Pancreas (tissue), 10 donors: ENCODE results near the gene GADD45A. TPM values are rescaled to one million over a fixed set of nuclear protein-coding genes. Genes with fewer than 3 reads are reported as not detected.
"Not testable (repeated sequence)": the region's sequence is repeated elsewhere in the genome, so short reads cannot be mapped to it uniquely, and the experiment has no call there.

Experiments
- ATAC-seq, 4 donors: fragments of 200-7000 bp; cut with Tn5 transposase; one replicate each; pipeline versions ENCODE4 v1.8.0 to v1.9.1; 2020; ENCODE audit warnings: mild to moderate bottlenecking in 4 of 4, moderate library complexity in 4 of 4
- DNase-seq, 6 donors: peaks; one replicate each; pipeline ENCODE4 v3.0.0-alpha.2; 2020
- FAIRE-seq: peaks from 2 replicates; lab custom pipeline; 2012; peaks lifted over from hg19 to GRCh38; lab: Jason Lieb, UNC
- H3K27ac ChIP-seq, 4 donors: fragments of 200-600 bp; sonication (generic); 1 replicate in 3 of 4; 2 replicates in 1 of 4; pipeline versions ENCODE4 v1.5.0 to v1.8.0; 2020
- H3K27me3 ChIP-seq, 4 donors: fragments of 200-600 bp; one replicate each; pipeline ENCODE4 v1.8.0; 2021
- H3K36me3 ChIP-seq, 3 donors: fragments of 200-600 bp; sonication (generic) in 1 of 3; one replicate each; pipeline versions ENCODE4 v1.5.0 to v1.8.0; 2020 to 2021
- H3K4me1 ChIP-seq, 3 donors: fragments of 200-600 bp; one replicate each; pipeline ENCODE4 v1.8.0; 2021
- H3K4me3 ChIP-seq, 4 donors: fragments of 200-600 bp; sonication (generic) in 2 of 4; one replicate each; pipeline versions ENCODE4 v1.5.0 to v1.8.0; 2020 to 2021
- H3K9me3 ChIP-seq, 4 donors: fragments of 200-600 bp; one replicate each; pipeline ENCODE4 v1.8.0; 2021
- whole genome bisulfite sequencing, 2 donors: extraction: QIAGEN DNeasy Blood & Tissue Kit; methylation state at CpG; one replicate each; pipeline ENCODE4 v1.1.7; 2013; 5-methylcytosine and 5-hydroxymethylcytosine counted together
- intact Hi-C, 3 donors: fragments of 100-400 bp; cut with DNase I; formaldehyde crosslinking; loops; one replicate each; pipeline versions ENCODE4 v1.11.1 to v1.14.2; 2022
- polyA plus RNA-seq, 2 donors: library from polyadenylated mRNA; stranded (reverse); fragments of 200-250 nt; gene quantifications; one replicate each; pipeline ENCODE4 v1.2.3, GENCODE V29; 2013
- total RNA-seq, 6 donors: library from RNA; stranded (reverse); fragmentation: NEBNext Ultra II Directional in 4 of 6; extraction: Animal tissue kit (Norgen Biotek cat#: 25700) in 4 of 6; gene quantifications; one replicate each; pipeline versions ENCODE4 v1.2.1 to v1.2.4, GENCODE V29; 2021 to 2023
- TF ChIP-seq, protein P1 (sequence below), 4 donors: fragments of 200-600 bp; sonication (generic) in 3 of 4; IDR thresholded peaks; one replicate each; pipeline versions ENCODE4 v1.5.0 to v1.8.0; 2021; ENCODE audit warnings: antibody characterized with exemption in 4 of 4
- donor health status: healthy with polysubstance abuse.
- donor health status: DM: no; HTN: no; CAD: no; lungs with moderate emphysema.
- donor health status: DM: no; HTN: no; CAD: no.
- donor health status: control.
- donor health status: control.
- donor health status: Bipolar disorder and iron deficiency.
- donor health status: DM: yes; HTN: yes; CAD: no.
- donor health status: DM: no; HTN: no; CAD: no.
- donor health status: DM: no; HTN: no; CAD: no.
- donor health status: DM: yes; HTN: yes; CAD: no.

The GADD45A gene
- total and polyA plus RNA-seq, 8 donors, result 7.9 to 17.3 (median 13.3) TPM

DNA sequence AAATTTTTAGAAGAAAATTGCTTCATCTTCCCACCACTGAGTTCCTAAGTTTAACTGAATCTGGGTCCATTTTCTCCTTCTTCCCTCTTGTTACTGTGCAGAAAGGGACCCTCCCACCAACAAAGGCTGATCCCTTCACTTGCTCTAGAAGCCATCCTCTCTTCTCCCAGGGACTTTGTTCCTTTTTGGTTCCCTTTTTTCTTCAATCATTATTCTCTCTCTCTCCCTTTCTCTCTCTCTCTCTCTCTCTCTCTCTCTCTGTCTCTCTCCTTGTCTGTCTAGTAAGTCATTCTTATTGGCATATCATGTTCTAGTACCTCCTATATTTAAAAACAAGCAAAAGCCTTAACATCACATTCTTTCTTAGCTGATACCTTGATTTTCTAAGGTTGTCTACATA lies 31.7 kb upstream of the GADD45A start:
- TF ChIP-seq, protein P1, sequence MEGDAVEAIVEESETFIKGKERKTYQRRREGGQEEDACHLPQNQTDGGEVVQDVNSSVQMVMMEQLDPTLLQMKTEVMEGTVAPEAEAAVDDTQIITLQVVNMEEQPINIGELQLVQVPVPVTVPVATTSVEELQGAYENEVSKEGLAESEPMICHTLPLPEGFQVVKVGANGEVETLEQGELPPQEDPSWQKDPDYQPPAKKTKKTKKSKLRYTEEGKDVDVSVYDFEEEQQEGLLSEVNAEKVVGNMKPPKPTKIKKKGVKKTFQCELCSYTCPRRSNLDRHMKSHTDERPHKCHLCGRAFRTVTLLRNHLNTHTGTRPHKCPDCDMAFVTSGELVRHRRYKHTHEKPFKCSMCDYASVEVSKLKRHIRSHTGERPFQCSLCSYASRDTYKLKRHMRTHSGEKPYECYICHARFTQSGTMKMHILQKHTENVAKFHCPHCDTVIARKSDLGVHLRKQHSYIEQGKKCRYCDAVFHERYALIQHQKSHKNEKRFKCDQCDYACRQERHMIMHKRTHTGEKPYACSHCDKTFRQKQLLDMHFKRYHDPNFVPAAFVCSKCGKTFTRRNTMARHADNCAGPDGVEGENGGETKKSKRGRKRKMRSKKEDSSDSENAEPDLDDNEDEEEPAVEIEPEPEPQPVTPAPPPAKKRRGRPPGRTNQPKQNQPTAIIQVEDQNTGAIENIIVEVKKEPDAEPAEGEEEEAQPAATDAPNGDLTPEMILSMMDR (IDR thresholded peaks at IDR 0.05), result no peak
- FAIRE-seq (no peak), DNase-seq (no peak), ATAC-seq (no peak)
- Histone ChIP-seq H3K36me3 (no peaks in the 10 kb centered on the region), H3K4me3 (no peak overlapping the region), H3K4me1 (no peaks in the 10 kb centered on the region), H3K27ac (no peak overlapping the region), H3K27me3 (no peaks in the 10 kb centered on the region), H3K9me3 (no peaks in the 10 kb centered on the region)
- intact Hi-C loops, result no loop called here

GRCh38 chr1:67655581-67655980 lies 29.4 kb upstream of the GADD45A start:
- no peaks in the 10 kb centered on the region for H3K9me3 ChIP-seq
- H3K27ac ChIP-seq, result no peak overlapping the region
- ATAC-seq, result no peak
- H3K27me3 ChIP-seq, result no peaks in the 10 kb centered on the region
- 92 to 94% methylated on average over 2 of the region's 2 CpGs for WGBS, 2 donors
- TF ChIP-seq, protein P1 (IDR thresholded peaks at IDR 0.05), result no peak
- no peak for FAIRE-seq
- H3K36me3 ChIP-seq, result no peaks in the 10 kb centered on the region
- no peak for DNase-seq
- no peaks in the 10 kb centered on the region for H3K4me1 ChIP-seq
- no peak overlapping the region for H3K4me3 ChIP-seq
- intact Hi-C loops, result no loop called here

DNA sequence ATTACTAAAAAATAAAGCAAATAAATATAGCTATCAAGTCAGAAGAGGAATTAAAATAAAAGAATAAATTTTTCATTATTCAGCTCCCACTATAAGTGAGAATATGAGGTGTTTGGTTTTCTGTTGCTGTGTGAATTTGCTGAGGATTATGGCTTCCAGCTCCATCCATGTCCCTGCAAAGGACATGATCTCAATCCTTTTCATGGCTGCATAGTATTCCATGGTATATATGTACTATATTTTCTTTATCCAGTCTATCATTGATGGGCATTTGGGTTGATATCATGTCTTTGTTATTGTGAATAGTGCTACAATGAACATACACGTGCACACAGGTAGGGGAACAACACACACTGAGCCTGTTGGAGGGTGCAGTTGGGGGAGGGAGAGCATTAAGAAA lies 27.8 kb upstream of the GADD45A start:
- ATAC-seq, H3K27ac ChIP-seq, intact Hi-C loops, DNase-seq, H3K4me1 ChIP-seq, H3K9me3 ChIP-seq, H3K4me3 ChIP-seq, H3K27me3 ChIP-seq, FAIRE-seq, H3K36me3 ChIP-seq: not testable (repeated sequence)
- 69 to 77% methylated on average over 1 of the region's 1 CpG for whole genome bisulfite sequencing, 2 donors

DNA sequence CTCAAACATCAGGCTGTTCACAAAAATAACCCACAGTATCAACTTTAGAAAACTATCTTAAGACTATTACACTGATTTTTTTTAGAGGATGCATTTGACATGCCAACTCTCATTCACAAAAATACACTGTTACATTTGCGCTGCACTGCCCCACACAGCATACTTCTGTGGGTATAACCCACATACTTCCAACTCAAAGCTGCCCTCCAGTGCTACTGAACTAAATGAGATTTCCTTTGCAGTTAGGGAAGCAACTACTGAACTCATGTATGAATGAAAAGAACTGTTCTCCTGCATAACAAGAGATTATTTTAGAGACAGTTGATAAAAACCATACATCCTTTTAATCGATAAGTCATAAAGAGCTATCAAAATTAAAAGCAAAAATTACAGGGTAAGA lies 25.8 kb upstream of the GADD45A start:
- no peak for ATAC-seq
- no peaks in the 10 kb centered on the region for H3K4me1 ChIP-seq
- 89 to 92% methylated on average over 2 of the region's 2 CpGs for WGBS, 2 donors
- DNase-seq, result no peak
- no peak overlapping the region for H3K27ac ChIP-seq
- H3K9me3 ChIP-seq, result no peaks in the 10 kb centered on the region
- FAIRE-seq, result no peak
- H3K36me3 ChIP-seq, result no peaks in the 10 kb centered on the region
- TF ChIP-seq, protein P1 (IDR thresholded peaks at IDR 0.05), result no peak
- intact Hi-C loops, result no loop called here
- H3K27me3 ChIP-seq, result no peaks in the 10 kb centered on the region
- H3K4me3 ChIP-seq, result no peak overlapping the region

DNA sequence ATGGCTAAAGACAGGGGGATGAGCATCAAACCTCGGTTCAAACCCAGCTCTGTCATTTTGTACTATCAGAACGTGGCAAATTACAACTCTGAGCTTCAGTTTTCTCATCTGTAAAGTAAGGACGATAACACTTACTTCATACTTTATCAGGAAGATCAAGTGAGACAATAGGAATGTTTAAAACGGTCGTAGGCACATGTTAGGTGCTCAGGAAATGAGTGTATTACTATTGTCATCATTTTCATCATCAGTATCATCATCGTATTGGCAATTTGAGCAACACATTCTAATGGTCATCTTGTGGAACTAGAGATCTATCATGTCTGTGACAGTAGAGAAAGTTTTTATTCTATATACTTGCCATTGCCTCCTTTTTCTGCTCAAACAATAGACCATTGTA lies 22.1 kb upstream of the GADD45A start:
- no peak for FAIRE-seq
- WGBS, 2 donors, result 65 to 67% methylated on average over 6 of the region's 6 CpGs

More for the DNA sequence above, 22.1 kb upstream of the GADD45A start:
- intact Hi-C loops, result loop anchor here in 1 of 3 donors (10.0 kb wide), 1 partner anchor 108 kb away; no protein-coding TSS in a partner anchor
- TF ChIP-seq, protein P1 (IDR thresholded peaks at IDR 0.05), result no peak
- DNase-seq, result no peak
- H3K27ac ChIP-seq, result no peak overlapping the region
- H3K27me3 ChIP-seq, result no peaks in the 10 kb centered on the region
- no peak overlapping the region for H3K4me3 ChIP-seq
- H3K36me3 ChIP-seq, result no peaks in the 10 kb centered on the region
- ATAC-seq, result no peak
- no peaks in the 10 kb centered on the region for H3K4me1 ChIP-seq
- no peaks in the 10 kb centered on the region for H3K9me3 ChIP-seq
